IMR-90 (cell line): ENCODE results near the gene STOM. TPM values are rescaled to one million over a fixed set of nuclear protein-coding genes. Genes with fewer than 3 reads are reported as not detected.

Experiments
- ATAC-seq: fragments of 200-7000 bp; cut with Tn5 transposase; 2 replicates; pipeline ENCODE4 v1.9.1; 2020; ENCODE audit warnings: low read depth, mild to moderate bottlenecking, moderate library complexity
- BruUV-seq: library from RNA; stranded (reverse); fragments of 400-500 nt; replicated peaks from 2 replicates; lab custom pipeline; 2021; lab: Mats Ljungman, UMichigan
- CTCF ChIA-PET: fragments of 300-600 bp; formaldehyde crosslinking; extraction: SDS; loops from one replicate; lab custom pipeline; 2021; ENCODE audit warnings: antibody characterized with exemption; lab: Yijun Ruan, JAX
- POLR2A ChIA-PET: fragments of 300-600 bp; sonication (Branson Sonifier 250); formaldehyde crosslinking; loops from one replicate; lab custom pipeline; 2022; ENCODE audit warnings: antibody characterized with exemption; ENCODE audit not compliant: unreplicated experiment; lab: Charles Lee
- DNase-seq: peaks from one replicate; pipeline ENCODE4 v3.0.0; 2013
- H2AFZ ChIP-seq: replicated peaks from 2 replicates; pipeline ENCODE3; 2013; ENCODE audit warnings: low read length, mild to moderate bottlenecking; ENCODE audit not compliant: poor library complexity
- H2AK5ac ChIP-seq: 2 replicates; pipeline ENCODE4 v1.6.1; 2013; ENCODE audit warnings: low read depth, low read length, inconsistent platforms
- H2AK9ac ChIP-seq: replicated peaks from 2 replicates; pipeline ENCODE3; 2013; ENCODE audit warnings: mild to moderate bottlenecking, low read depth, low read length, moderate library complexity; ENCODE audit not compliant: poor library complexity
- H2BK120ac ChIP-seq: 2 replicates; pipeline ENCODE4 v1.6.1; 2013; ENCODE audit warnings: low read depth, low read length, inconsistent platforms
- H2BK15ac ChIP-seq: 3 replicates; pipeline ENCODE4 v1.6.1; 2013; ENCODE audit warnings: low read depth, low read length, inconsistent platforms
- H2BK20ac ChIP-seq: 2 replicates; pipeline ENCODE4 v1.6.1; 2013; ENCODE audit warnings: low read depth, mild to moderate bottlenecking, inconsistent platforms, low read length, moderate library complexity
- H2BK5ac ChIP-seq: 2 replicates; pipeline ENCODE4 v1.6.1; 2013; ENCODE audit warnings: mild to moderate bottlenecking, low read depth, low read length, inconsistent platforms; ENCODE audit not compliant: poor library complexity, severe bottlenecking
- H3K14ac ChIP-seq: replicated peaks from 2 replicates; pipeline ENCODE4 v1.6.1; 2013; ENCODE audit warnings: low read depth, low read length, inconsistent platforms
- H3K18ac ChIP-seq: 2 replicates; pipeline ENCODE4 v1.6.1; 2013; ENCODE audit warnings: low read depth, low read length, control low read depth
- H3K23ac ChIP-seq: 2 replicates; pipeline ENCODE4 v1.6.1; 2013; ENCODE audit warnings: low read depth, low read length, inconsistent platforms
- H3K27ac ChIP-seq: 2 replicates; pipeline ENCODE4 v1.5.1; 2013; ENCODE audit warnings: mild to moderate bottlenecking, control low read depth, low read length; ENCODE audit not compliant: insufficient read depth
- H3K27me3 ChIP-seq: 2 replicates; pipeline ENCODE4 v1.6.1; 2013; ENCODE audit warnings: low read length; ENCODE audit not compliant: control insufficient read depth, insufficient read depth
- H3K36me3 ChIP-seq: 2 replicates; pipeline ENCODE4 v1.6.1; 2013; ENCODE audit warnings: low read length, mixed read lengths; ENCODE audit not compliant: control insufficient read depth, insufficient read depth
- H3K4ac ChIP-seq: 2 replicates; pipeline ENCODE4 v1.6.1; 2013; ENCODE audit warnings: low read depth, low read length, inconsistent platforms
- H3K4me1 ChIP-seq: 2 replicates; pipeline ENCODE4 v1.6.1; 2013; ENCODE audit warnings: low read length, mixed read lengths; ENCODE audit not compliant: control insufficient read depth, insufficient read depth
- H3K4me2 ChIP-seq: 2 replicates; pipeline ENCODE4 v1.6.1; 2013; ENCODE audit warnings: low read depth, mild to moderate bottlenecking, control low read depth, low read length, moderate library complexity
- H3K4me3 ChIP-seq: 2 replicates; pipeline ENCODE4 v1.5.1; 2013; ENCODE audit warnings: low read depth, mild to moderate bottlenecking, control low read depth, low read length, moderate library complexity; ENCODE audit not compliant: insufficient read depth
- H3K56ac ChIP-seq: 2 replicates; pipeline ENCODE4 v1.6.1; 2013; ENCODE audit warnings: low read length, inconsistent platforms; ENCODE audit not compliant: insufficient read depth; ENCODE audit errors: extremely low read depth
- H3K79me1 ChIP-seq, 2 experiments: 2 replicates each; pipeline ENCODE4 v1.6.1; 2013; ENCODE audit warnings: low read length in 2 of 2, inconsistent platforms in 1 of 2, low read depth in 1 of 2
- H3K9ac ChIP-seq: 2 replicates; pipeline ENCODE4 v1.6.1; 2013; ENCODE audit warnings: low read depth, low read length, control low read depth
- H3K9me1 ChIP-seq: 2 replicates; pipeline ENCODE4 v1.6.1; 2013; ENCODE audit warnings: low read length, inconsistent platforms; ENCODE audit not compliant: insufficient read depth
- H3K9me3 ChIP-seq: 2 replicates; pipeline ENCODE4 v1.6.1; 2013; ENCODE audit warnings: low read length; ENCODE audit not compliant: control insufficient read depth, insufficient read depth
- H4K20me1 ChIP-seq: 2 replicates; pipeline ENCODE4 v1.6.1; 2013; ENCODE audit warnings: low read length, inconsistent platforms; ENCODE audit not compliant: insufficient read depth
- H4K5ac ChIP-seq: 2 replicates; pipeline ENCODE4 v1.6.1; 2013; ENCODE audit warnings: mild to moderate bottlenecking, low read depth, low read length, control low read depth
- H4K8ac ChIP-seq, 2 experiments: 2 replicates each; pipeline ENCODE4 v1.6.1; 2013; ENCODE audit warnings: low read depth in 2 of 2, low read length in 2 of 2, control low read depth in 1 of 2, inconsistent platforms in 1 of 2
- H4K91ac ChIP-seq: 2 replicates; pipeline ENCODE4 v1.6.1; 2013; ENCODE audit warnings: low read depth, low read length, inconsistent platforms; ENCODE audit not compliant: insufficient read depth
- BHLHE40 ChIP-seq: fragments of 150-350 bp; IDR thresholded peaks from 2 replicates; pipeline ENCODE4 v1.6.1; 2016; ENCODE audit warnings: mild to moderate bottlenecking, low read depth, low read length
- CEBPB ChIP-seq: IDR thresholded peaks from 2 replicates; pipeline ENCODE4 v1.6.1; 2012; ENCODE audit warnings: low read depth, low read length, improper control_type of control experiment
- WGBS, 2 experiments: methylation state at CpG; one replicate each; pipeline versions ENCODE4 v1.1.5 to v1.1.7; 2013; ENCODE audit warnings: missing lambda C conversion rate in 2 of 2; ENCODE audit not compliant: insufficient read length in 1 of 2; ENCODE audit errors: extremely low coverage in 2 of 2; 5-methylcytosine and 5-hydroxymethylcytosine counted together
- dilution Hi-C: fragments of 300-500 bp; cut with HindIII; formaldehyde crosslinking; loops from one replicate; pipeline ENCODE4 v1.14.3; 2018; ENCODE audit warnings: low sequenced_read_pairs; ENCODE audit not compliant: unreplicated experiment
- in situ Hi-C: fragments of 300-500 bp; cut with MboI; formaldehyde crosslinking; loops from 3 replicates; pipeline ENCODE4 v1.14.3; 2019; ENCODE audit warnings: low sequenced_read_pairs, inconsistent platforms, mixed read lengths
- intact Hi-C: fragments of 100-400 bp; cut with micrococcal nuclease; formaldehyde crosslinking; loops from 2 replicates; pipeline ENCODE4 v1.10.0; 2022
- polyA plus RNA-seq, 3 experiments: library from polyadenylated mRNA; depleted of rRNA; stranded (reverse); fragments of >200 nt; gene quantifications; 2 replicates each; pipeline ENCODE4 v1.2.3, GENCODE V29; 2012; ENCODE audit warnings: low replicate concordance in 1 of 3
- total RNA-seq: library from RNA; depleted of rRNA; stranded (reverse); fragments of >200 nt; gene quantifications from 2 replicates; pipeline ENCODE4 v1.2.3, GENCODE V29; 2012

Gene STOM
- total and polyA plus RNA-seq, 2 of the 4 experiments (the other 2 are of a cell fraction), result 78.4 to 84.8 TPM

- no peak overlapping the region for H3K4me2 ChIP-seq
- H3K14ac ChIP-seq, result no peak overlapping the region
- H4K91ac ChIP-seq, result no peak overlapping the region
- ATAC-seq (no peak), DNase-seq (no peak)
- H3K23ac ChIP-seq, result no peak overlapping the region
- no peak overlapping the region for H3K9ac ChIP-seq
- ChIA-PET CTCF (no interaction called here), POLR2A (no interaction called here)
- no peak overlapping the region for H2BK20ac ChIP-seq
- H2BK15ac ChIP-seq, result no peak overlapping the region
- no peak overlapping the region for H4K5ac ChIP-seq
- BruUV-seq, result no TSS peak
- no peak overlapping the region for H3K18ac ChIP-seq
- no CpG with 5 or more reads among the region's 4 CpGs for WGBS, 2 experiments
- H2BK120ac ChIP-seq, result no peak overlapping the region
- no peak overlapping the region for H3K4ac ChIP-seq
- intact Hi-C loops (no loop called here), in situ Hi-C loops (no loop called here), dilution Hi-C loops (no loop called here)
- no peak overlapping the region for H2AFZ ChIP-seq
- H3K4me1 ChIP-seq, result peaks cover 15% of the 10 kb centered on the region; the same call in 1 of the 2 replicates
- H2BK5ac ChIP-seq, result no peak overlapping the region
- H4K20me1 ChIP-seq, result peaks cover 33% of the 10 kb centered on the region; the same call in 1 of the 2 replicates
- H2AK5ac ChIP-seq, result no peak overlapping the region
- H3K79me1 ChIP-seq, result peaks cover 52 to 82% of the 10 kb centered on the region in 2 experiments
- peaks cover 37% of the 10 kb centered on the region; the same call in 1 of the 2 replicates for H3K9me1 ChIP-seq
- H3K4me3 ChIP-seq, result no peak overlapping the region
- H3K36me3 ChIP-seq, result peaks cover 37% of the 10 kb centered on the region
- H3K56ac ChIP-seq, result no peak overlapping the region
- no peak overlapping the region for H3K27ac ChIP-seq
- H3K27me3 ChIP-seq, result no peaks in the 10 kb centered on the region
- H2AK9ac ChIP-seq, result no peak overlapping the region
- no peak overlapping the region for H4K8ac ChIP-seq
- TF ChIP-seq CEBPB (peak; percentile 35; the same call in 1 of the 2 replicates), BHLHE40 (no peak)
- no peaks in the 10 kb centered on the region for H3K9me3 ChIP-seq
Measured at GRCh38 chr9:121297389-121297788, 72.7 kb downstream of the STOM start.
